Brain pericyte (primary cell): ENCODE results near the gene DEPDC1.
"Not testable (repeated sequence)": the region's sequence is repeated elsewhere in the genome, so short reads cannot be mapped to it uniquely, and the experiment has no call there.

ENCODE experiments used
- DNase-seq: peaks from one replicate; pipeline ENCODE4 v3.0.0-alpha.2; 2012; ENCODE audit warnings: low read depth, low spot score

Gene DEPDC1

DNA sequence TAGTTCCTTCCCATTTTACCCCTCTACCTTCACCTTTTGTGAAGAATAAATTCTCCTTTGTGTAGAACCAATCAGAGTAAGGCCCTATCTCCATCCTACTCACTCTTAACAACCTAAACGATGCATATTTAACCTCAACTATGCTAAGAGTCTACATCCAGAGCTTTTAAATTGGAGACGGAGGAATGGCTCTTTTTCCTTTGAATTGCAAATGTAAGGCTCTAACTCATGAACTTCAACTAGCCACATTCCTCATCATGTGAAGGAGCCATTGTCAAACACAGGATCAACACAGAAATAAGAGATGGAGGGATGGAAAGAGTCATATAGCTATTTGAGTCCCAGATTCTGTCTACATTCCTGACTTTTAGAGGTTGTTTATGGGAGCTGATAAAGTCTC is 18.2 kb downstream of the DEPDC1 start:
- DNase-seq: no peak

- not testable (repeated sequence) for DNase-seq
Measured at GRCh38 chr1:68476626-68477025, 20.3 kb downstream of the DEPDC1 start.

GRCh38 chr1:68473060-68473459 is 23.8 kb downstream of the DEPDC1 start:
- DNase-seq: no peak

DNA sequence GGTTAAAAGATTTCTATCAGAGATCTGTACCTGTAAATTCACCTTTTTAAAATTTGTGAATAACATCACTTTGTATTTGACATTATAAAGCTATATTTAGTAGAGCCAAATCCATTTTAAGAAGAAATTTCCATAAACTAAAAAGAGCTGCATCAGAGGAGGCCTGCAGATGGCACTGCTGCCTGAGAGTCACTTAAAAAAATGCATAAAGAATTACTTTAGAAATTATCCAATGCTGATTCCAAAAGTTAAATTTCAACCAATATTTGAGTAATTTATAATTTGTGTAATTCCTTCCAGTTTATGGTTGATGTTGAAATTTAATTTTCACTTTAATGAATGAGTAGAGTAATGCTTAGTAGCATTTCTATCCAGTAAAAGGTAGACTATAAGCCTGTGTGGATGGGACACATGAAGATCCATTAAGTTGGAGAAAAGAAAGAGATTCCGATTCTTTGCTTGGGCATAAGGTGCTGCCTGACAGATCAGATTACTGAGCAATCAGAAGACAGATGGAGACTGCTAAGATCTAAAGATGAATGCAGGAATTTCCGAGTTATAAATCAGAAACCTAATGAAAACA is 26.4 kb downstream of the DEPDC1 start:
- no peak for DNase-seq

DNA sequence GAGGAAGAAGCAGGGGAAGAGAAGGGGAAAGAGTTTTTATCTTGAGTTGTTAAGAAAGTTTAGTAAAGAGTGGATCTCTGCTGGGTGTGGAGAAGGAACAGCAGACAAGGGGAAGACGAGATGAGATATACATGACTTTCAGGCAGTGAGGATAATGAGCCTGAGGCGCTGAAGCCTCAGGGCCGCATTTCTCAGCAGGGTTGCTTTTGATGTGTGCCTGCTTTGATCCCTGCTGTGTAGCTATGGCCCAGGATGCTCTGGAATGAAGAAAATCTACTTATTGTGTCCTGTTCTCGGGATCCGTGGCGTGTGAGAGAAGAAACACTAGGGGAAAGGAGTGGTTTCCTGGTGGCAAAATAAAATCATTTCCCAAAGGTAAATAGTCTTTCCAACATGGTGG is 32.0 kb downstream of the DEPDC1 start:
- DNase-seq: no peak

GRCh38 chr1:68460935-68461334 is 35.9 kb downstream of the DEPDC1 start:
- DNase-seq: no peak

GRCh38 chr1:68459796-68460195 is 37.1 kb downstream of the DEPDC1 start:
- no peak for DNase-seq

- DNase-seq: no peak
Measured at GRCh38 chr1:68459091-68459490, 37.8 kb downstream of the DEPDC1 start.

- DNase-seq: no peak
Measured at GRCh38 chr1:68456202-68456601, 40.7 kb downstream of the DEPDC1 start.

- DNase-seq: no peak
Measured at GRCh38 chr1:68454534-68454933, 42.3 kb downstream of the DEPDC1 start.

DNA sequence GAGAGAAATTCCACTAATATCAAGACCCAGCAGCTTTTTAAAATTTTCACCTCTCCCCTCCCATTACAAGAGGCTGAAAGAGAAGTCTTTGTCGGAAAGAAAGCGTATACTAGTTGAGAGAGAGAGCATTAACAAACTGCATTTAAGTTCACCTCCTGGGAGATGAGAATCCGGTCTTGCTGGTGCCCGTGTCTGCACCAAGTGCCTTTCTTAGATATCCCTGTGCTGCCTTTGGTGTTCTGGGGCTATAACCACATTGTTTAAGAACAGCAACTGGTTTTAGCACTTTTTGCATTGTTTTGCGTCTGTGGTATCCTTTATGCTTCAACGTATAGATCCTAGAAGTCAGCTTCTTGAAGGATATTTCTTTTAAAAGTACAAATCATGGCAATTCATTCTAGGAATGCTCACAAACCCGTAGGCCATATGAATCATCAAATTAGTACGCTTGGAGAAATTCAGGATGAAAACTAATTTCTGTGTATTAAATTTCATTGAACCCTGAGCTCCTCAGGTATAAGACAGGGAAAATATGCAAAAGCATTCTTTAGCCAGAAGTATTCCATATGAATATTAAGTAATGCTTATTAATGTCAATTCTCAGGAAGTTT is 43.7 kb downstream of the DEPDC1 start:
- DNase-seq: no peak

DNA sequence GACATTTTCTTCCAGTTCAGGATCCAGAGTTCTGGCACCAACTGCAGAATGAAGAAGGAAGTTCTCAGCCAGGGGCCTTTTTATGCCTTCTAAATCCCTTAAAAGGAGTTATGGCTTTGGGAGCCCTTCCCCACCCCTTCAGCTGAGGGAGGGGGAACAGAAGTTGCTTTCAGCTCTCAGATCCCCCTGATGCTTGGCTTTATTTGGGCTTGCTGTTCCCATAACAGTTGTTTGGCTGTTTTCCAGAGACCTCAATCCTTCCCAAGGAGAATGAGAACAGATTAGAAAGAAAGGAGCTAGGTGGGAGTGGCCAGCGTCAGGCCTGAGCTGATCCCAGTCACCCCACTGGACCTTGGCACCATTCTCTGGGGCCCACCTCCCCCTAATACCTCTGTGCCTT is 47.0 kb downstream of the DEPDC1 start, which contains the start of gene RPE65:
Gene RPE65, minus strand, starts transcription at position 54 of the 400 bp plus-strand sequence. Its CDS starts 49 bp downstream, at position 5.
- DNase-seq: no peak

DNA sequence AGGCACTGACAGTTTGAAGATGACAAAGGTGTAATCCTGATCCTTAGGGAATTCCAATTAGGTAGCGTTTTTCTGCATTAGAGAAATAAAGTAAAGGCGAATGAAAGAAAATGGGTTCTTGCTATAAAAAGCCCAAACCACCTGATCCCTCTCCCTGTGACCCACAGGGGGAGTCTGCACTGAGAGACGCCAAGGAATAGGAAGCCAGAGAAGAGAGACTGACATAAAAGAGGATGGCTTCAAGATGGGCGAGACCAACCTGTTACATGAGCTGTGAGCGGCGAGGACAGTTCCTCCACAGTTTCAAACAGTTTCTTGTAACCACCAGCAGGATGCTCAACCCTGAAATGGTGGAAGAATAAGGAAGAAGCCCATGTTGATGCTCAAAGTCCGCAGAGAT is 48.5 kb downstream of the DEPDC1 start:
- DNase-seq: no peak

DNA sequence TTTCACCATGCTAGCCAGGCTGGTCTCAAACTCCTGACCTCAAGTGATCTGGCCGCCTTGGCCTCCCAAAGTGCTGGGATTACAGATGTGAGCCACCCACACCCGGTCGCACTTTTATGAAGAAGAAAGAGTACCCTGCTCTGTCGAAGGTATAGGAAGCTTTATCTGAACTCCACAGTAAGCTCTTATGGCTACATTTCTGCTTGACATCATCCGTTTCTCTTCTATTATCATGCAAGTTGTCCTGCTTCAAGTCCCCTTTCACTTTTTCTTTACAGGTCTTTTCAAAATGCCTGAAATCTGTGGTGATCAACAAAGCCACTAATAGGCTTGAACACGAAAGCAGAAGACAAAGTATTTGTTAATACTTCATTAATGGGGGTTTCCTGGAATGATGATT is 51.2 kb downstream of the DEPDC1 start:
- DNase-seq: no peak

DNA sequence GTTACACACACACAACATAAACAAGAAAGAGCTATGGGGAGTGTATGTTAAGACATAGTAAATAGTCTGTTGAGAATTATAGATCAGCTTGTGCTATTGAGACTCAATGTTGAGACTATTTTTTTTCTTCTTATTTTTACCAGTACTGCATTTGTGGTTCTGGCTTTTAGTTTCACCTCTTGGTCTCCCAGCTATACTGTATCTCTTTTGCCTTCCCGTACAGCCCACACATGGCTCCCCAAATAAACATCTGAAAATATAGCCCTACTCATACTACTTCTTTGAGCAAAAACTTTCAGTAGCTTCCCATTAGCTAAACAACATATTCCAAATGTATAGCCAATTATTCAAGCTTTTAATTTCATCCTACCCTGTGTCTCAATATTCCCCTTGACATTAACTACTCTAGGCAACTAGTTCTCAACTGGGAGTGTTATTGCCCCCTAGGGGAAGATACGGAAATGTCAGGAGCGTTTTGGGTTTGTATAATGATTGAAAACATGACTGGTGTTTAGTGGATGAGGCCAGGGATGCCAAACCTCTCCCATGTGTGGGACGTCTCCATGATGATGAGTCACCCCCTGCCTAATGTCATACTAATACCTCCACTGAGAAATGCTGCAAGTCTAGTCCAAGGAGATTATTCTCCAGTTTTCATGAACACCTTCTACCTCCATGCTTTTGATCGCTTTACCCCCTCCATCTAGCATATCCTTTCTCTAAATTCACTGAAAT is 53.9 kb downstream of the DEPDC1 start:
- DNase-seq: no peak

- DNase-seq: no peak
Measured at GRCh38 chr1:68442006-68442405, 54.9 kb downstream of the DEPDC1 start.

DNA sequence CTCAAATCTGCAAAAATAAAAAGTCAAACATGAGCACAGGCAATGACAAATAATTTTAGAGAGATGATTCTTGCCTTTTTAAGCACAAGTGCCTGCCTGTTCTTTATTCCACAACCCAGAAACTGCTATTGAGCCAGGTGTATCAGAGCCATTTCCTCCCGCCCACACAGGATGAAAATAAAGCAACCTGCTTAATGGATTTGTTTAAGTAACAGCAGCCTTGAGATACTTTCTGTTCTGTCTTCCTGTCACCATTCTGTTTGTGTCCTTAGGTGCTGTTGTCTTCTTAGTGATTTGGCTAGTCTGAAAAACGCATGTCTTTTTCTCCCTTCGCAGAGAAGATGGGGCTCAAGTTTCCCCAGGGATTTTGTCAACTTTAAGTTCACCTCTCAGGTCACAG is 58.6 kb downstream of the DEPDC1 start:
- no peak for DNase-seq

GRCh38 chr1:68433395-68433794 is 63.5 kb downstream of the DEPDC1 start:
- DNase-seq: no peak

DNA sequence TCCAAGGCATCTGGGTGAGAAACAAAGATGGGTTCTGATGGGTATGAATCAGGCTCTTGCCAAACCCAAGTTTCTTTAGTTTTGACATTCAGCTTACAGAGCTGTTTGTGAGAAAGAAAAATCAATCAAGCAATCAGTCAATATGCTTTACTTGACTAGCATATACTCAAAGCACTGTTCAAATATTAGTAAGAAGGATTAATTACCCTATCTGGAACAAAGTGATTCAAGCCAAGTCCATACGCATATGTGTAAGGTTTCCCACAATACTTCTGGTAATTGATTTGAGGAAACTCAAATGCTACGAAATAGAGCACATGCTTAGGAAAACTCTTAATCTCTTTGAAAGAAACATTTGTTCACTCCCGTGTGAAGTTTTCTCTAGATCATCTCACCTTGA is 65.8 kb downstream of the DEPDC1 start:
- no peak for DNase-seq

DNA sequence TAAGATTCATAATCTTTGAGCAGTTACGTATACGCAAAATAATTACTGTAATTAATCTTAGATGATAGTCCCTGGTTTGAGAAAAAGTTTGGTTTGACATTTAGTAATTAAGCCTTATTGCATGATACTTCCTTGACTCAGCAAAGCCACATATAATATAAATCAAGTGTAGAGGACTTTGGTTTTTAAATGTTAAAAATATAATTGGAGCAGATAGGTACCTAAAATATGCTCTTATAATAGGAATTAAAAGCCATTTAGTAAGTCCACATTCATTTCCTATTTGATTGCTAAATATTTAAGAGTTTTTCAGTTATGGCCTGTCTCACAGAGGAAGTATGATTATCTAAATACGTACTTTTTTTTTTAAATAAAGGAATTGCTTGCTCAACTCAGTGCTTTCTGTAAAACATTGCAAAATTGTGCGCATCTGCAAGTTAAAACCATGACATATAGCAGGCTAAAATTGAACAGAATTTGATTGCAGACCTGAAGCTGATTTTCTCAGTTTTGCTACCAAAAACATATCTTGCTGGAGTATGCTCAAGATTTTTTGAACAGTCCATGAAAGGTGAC is 67.6 kb downstream of the DEPDC1 start:
- DNase-seq: no peak

DNA sequence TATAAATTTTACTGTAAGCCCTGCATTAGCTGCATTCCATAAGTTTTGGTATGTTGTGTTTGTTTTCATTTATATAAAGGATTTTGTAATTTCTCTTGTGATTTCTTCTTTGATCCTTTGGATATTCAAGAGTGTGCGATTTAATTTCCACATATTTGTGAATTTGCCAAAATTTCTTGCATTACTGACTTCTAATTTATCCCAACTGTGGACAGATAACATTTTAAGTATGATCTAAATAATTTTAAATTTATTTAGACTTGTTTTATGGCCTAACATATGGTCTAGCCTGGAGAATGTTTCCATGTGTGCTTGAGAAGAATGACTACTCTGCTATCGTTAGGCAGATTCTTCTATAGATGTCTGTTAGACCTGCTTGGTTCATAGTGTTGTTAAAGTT is 70.3 kb downstream of the DEPDC1 start:
- DNase-seq: no peak
